Activated T-helper 9 cell treated with anti-CD3 and anti-CD28 coated beads, Interleukin-2, amount 50 U/mL, for 16 hours (primary cell): Measurements from ENCODE around the gene SUB1.

Experiments
- DNase-seq: peaks from one replicate; pipeline ENCODE4 v3.0.0-alpha.2; 2020; ENCODE audit warnings: low read depth

SUB1 gene

DNA sequence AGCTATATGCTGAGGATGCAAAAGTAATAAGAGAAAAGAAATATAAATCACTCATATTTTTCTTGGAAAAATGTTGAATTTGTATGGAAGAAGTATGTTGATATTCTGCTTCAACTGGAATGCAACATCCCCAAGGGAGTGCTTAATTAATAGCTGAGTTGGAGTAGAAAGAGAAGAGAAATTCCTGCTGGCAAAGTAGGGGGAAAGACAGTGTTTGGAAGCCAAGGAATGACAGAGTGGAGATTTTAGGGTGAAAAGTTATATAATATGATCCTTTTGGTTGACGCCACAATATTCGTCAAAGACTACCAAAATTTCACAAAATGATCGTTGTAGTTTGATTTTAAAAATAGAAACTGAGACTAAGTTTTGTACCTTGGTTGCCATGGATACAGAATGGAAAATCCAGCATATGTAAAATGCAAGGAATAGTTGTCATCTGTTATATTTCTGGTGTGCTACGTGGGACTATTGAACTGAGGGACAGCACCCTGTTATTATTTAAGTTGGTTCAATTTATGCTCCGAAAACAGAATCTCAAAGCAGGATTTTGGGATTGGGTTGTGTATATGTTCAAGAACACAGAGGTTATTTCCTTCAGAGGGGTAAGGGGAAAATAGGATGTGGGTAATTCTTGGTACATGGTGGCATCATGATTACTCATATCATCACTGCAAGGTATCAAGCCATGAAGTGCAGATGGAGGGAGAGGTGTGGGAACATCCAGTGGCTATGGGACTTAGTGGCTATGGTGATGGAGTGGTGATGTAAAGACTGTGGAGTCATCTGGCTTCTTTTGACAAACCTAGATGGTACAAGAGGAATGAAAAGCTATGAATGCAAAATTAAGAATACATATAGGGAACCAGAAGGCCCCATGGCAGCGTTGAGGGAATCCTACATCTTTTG is 61.0 kb downstream of the SUB1 start:
- no peak for DNase-seq

DNA sequence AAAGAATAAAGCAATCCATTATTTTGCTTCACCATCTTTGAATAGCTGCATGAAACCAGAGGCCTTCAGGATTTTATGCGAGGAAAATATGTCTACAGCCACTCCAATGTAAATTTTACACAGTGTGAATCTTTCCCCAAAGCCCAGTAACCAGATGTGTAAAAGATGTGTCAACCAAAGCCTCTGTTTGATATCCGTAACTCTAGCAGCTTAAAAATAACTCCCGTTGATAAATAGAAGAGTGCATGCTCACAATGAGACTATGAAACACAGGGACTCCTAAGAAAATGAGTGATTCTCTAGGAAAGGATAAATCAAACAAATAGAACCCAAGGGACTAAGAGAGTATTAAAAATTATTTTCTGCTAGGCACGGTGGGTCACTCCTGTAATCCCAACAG is 65.7 kb downstream of the SUB1 start:
- no peak for DNase-seq

DNA sequence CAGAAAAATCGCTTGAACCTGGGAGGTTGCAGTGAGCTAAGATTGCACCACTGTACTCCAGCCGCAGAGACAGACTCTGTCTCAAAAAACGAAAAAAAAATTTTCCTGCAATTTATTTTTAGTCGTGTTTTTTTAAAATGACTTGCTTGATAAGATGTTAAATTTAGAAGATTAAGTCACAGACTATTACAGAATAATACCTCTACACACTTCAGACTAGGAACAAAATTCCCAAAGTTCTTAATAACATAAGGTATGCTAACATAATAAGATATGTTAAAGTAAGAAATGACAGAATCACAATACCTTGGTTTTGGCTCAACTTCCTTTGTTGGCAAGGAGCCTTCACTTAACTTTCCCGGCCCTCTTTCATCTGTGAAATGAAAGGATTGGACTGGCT is 66.3 kb downstream of the SUB1 start:
- DNase-seq, result no peak
